ENCODE data around the gene ALDH8A1. TPM values are rescaled to one million over a fixed set of nuclear protein-coding genes. Genes with fewer than 3 reads are reported as not detected.

The ALDH8A1 gene
- total RNA-seq, 1 donor from 2014 or later, result 1.6 TPM

- peaks cover 5% of the 10 kb centered on the region for H3K27me3 Mint-ChIP-seq (ENCODE audit: insufficient read depth)
- peaks cover 11% of the 10 kb centered on the region for H3K9me3 Mint-ChIP-seq
- intact Hi-C loops (cut with micrococcal nuclease), result no loop called here
- no peak for DNase-seq (ENCODE audit: low spot score)
- peaks cover 18% of the 10 kb centered on the region for H3K4me1 Mint-ChIP-seq (ENCODE audit: low read depth)
- H3K36me3 Mint-ChIP-seq (ENCODE audit: low read depth), result no peaks in the 10 kb centered on the region
- H3K4me3 Mint-ChIP-seq, result no peak overlapping the region
- H3K27ac Mint-ChIP-seq, result no peak overlapping the region
These were observed 74.5 kb downstream of the ALDH8A1 start for GRCh38 chr6:134875367-134875766.

GRCh38 chr6:134873500-134874388 is 76.2 kb downstream of the ALDH8A1 start:
- Mint-ChIP-seq H3K36me3 (ENCODE audit: low read depth) (no peaks in the 10 kb centered on the region), H3K4me1 (ENCODE audit: low read depth) (peaks cover 18% of the 10 kb centered on the region), H3K9me3 (peaks cover 11% of the 10 kb centered on the region), H3K4me3 (no peak overlapping the region), H3K27me3 (ENCODE audit: insufficient read depth) (peaks cover 2% of the 10 kb centered on the region), H3K27ac (no peak overlapping the region)
- intact Hi-C loops (cut with micrococcal nuclease), result no loop called here
- no peak for DNase-seq (ENCODE audit: low spot score)

DNA sequence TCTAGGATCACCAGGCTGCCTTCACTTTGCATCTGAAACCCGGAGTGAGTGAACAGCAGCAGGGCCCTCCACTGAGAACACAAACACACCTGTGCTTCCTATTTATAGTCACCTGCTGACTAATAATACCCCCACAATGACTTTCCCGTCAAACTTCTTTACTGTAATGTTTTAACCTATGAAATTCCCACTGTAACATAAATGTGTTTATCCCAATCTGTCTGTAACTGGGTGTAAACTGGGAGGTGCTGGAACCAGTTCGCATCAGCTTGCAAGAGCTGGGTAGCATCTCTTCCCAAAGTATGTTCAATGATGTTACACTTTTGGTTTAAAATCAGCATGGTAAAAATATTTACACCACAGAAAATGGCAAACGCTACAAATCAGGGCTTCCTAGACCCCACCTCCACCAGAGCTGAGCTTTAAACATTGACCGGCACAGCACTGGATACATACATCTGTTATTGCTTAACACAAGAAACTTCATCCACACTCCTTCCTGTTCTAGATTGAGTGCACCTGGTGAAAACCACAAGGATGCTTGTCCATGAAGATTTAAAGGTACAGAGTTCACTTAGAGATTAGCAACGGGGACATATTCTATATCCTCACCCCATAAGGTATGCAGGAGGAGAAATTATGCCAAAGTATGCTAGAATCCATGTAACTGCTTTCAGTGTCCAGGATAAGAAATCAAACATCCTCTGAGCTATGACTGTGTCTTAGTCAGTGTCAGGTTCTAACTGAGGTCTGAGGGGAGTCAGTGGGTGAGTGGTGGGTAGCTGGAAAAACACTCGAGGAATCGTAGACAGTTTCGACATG is 79.0 kb downstream of the ALDH8A1 start:
- Mint-ChIP-seq H3K36me3 (ENCODE audit: low read depth) (no peaks in the 10 kb centered on the region), H3K27me3 (ENCODE audit: insufficient read depth) (peaks cover 2% of the 10 kb centered on the region), H3K9me3 (peaks cover 9% of the 10 kb centered on the region), H3K27ac (no peak overlapping the region), H3K4me1 (ENCODE audit: low read depth) (peaks cover 18% of the 10 kb centered on the region), H3K4me3 (no peak overlapping the region)
- intact Hi-C loops (cut with micrococcal nuclease), result no loop called here
- DNase-seq (ENCODE audit: low spot score), result no peak

- intact Hi-C loops (cut with micrococcal nuclease), result no loop called here
- Mint-ChIP-seq H3K27ac (no peak overlapping the region), H3K9me3 (no peaks in the 10 kb centered on the region)
These were observed 81.1 kb downstream of the ALDH8A1 start for GRCh38 chr6:134868812-134869211.

More at GRCh38 chr6:134868812-134869211, 81.1 kb downstream of the ALDH8A1 start:
- peaks cover 2% of the 10 kb centered on the region for H3K27me3 Mint-ChIP-seq (ENCODE audit: insufficient read depth)
- DNase-seq (ENCODE audit: low spot score), result no peak
- H3K4me1 Mint-ChIP-seq (ENCODE audit: low read depth), result peaks cover 13% of the 10 kb centered on the region
- no peaks in the 10 kb centered on the region for H3K36me3 Mint-ChIP-seq (ENCODE audit: low read depth)
- no peak overlapping the region for H3K4me3 Mint-ChIP-seq

Other genes with a start within 250 kb of the ALDH8A1 start
- 104 and 115 TPM in 2 replicates for gene HBS1L, start 104.7 kb upstream of the ALDH8A1 start, total RNA-seq
- gene MYB, start 231.2 kb upstream of the ALDH8A1 start, total RNA-seq, result 57.3 and 60.4 TPM in 2 replicates